WI38 (cell line): ENCODE data around the gene ARX.

Source experiments
- H3K4me3 ChIP-seq: 2 replicates; pipeline ENCODE4 v1.5.1; 2011; ENCODE audit warnings: low read depth, mild to moderate bottlenecking, control low read depth, low read length
- TF ChIP-seq, protein P1 (sequence below): IDR thresholded peaks from 2 replicates; pipeline ENCODE4 v1.5.1; 2012; ENCODE audit warnings: low read depth, mild to moderate bottlenecking, control low read depth, low read length

ARX gene

DNA sequence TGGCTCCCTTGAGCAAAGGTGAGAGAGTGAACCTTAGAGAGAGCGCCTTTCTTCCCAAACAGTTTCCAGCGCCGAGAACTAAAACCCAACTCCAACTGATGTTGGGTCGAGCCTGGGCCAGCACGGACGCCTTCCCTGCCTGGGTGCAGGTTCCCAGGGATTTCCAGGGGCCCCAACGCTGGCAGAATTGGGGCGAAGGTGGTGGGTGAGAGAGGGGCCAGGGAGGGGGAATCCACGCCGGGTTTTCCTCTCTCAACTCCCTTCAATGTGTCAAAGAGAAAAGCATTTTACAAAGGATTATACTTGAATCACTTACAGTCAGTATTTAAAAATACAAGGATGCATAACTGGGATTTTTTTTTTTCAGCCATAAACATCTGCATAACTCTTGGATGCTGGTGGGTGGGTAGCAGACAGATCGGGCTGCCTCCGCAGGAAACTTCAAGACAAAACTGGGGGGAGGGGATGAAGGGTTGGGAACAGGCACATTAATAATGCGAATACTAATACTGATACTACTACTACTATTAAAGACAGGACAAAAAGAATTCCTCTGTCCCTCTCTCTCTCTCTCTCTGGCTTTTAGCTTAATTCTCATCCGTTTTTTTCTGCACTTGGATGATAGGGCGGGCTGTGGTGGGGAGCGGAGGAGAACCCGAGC is 1.3 kb upstream of the ARX start:
- H3K4me3 ChIP-seq = no peak overlapping the region
- TF ChIP-seq, protein P1, sequence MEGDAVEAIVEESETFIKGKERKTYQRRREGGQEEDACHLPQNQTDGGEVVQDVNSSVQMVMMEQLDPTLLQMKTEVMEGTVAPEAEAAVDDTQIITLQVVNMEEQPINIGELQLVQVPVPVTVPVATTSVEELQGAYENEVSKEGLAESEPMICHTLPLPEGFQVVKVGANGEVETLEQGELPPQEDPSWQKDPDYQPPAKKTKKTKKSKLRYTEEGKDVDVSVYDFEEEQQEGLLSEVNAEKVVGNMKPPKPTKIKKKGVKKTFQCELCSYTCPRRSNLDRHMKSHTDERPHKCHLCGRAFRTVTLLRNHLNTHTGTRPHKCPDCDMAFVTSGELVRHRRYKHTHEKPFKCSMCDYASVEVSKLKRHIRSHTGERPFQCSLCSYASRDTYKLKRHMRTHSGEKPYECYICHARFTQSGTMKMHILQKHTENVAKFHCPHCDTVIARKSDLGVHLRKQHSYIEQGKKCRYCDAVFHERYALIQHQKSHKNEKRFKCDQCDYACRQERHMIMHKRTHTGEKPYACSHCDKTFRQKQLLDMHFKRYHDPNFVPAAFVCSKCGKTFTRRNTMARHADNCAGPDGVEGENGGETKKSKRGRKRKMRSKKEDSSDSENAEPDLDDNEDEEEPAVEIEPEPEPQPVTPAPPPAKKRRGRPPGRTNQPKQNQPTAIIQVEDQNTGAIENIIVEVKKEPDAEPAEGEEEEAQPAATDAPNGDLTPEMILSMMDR = no peak

DNA sequence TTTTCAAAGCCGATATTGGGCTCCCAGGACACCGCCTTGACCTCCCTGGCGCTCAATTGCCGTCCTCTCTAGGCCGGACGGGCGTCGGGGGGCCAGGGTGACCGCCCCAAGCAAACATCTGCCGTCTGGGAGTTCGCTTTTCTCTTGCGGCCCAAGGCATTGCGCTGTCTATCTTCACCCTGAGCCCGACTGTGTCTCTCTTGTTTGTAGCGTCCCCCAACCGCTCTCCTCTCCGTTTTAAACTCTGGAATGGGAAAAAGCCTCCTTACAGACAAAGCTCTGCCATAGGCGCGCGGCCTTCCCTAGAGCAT is 551 bp upstream of the ARX start:
- H3K4me3 ChIP-seq = no peak overlapping the region
- TF ChIP-seq, protein P1 = no peak

DNA sequence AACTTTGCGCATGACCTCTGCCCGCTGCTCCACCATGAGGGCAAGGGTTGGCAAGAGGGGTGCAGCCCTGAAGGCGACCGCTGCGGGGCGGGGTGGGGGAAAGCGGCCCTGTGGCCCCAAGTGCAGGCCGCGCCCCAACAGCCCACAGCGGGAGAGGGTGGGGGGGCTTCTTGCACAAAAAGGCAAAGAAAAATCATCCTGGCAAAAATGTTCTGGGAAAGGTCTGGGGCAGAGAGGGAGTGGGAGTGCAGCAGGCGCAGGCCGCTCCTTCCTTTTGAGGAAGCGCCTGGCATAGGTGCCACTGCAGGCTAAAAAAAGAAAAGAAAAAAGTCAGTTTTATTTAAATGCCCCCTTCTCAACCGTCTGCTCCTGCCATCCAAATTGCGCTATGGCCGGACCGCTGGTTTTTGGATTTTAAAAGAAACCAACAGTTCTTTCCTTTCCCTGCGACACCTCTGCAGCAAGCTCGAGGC is 1.4 kb downstream of the ARX start:
- no peak overlapping the region for H3K4me3 ChIP-seq
- TF ChIP-seq, protein P1 = no peak

DNA sequence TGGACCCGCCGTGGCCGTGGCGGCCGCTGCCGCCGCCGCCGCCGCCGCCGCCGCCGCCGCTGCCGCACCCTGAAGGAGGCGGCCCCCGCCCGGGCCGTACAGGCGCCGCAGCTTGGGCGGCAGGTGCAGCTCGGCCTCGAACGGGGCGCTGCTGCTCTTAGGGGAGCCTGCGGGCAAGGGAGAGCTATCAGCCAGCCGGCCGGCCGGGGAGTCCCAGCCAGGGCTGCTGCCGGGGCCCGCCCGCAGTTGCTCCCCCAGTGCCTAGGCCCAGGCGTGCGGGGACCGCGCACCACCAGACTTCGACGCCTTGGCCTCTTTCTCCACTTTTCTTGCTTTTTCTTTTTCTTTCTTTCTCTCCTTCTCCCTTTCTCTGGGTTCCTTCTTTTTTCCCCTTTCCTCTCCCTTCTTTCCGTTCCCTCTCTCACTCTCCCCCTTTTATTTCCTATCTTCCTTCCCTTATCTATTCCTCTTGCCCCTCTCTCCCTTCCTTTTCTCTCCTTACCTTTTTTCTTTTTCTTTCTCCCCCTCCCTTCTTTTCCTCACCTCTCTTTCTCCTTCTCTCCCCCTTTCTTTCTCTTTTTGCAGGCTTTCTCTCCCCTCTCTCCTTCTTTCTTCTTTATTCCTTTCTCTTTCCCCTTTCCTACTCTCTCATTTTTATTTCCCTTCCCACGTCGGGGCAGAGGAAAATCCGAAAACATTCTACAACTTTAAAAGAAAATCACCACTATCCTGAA is 2.0 kb downstream of the ARX start:
- no peak overlapping the region for H3K4me3 ChIP-seq
- TF ChIP-seq, protein P1 = no peak

DNA sequence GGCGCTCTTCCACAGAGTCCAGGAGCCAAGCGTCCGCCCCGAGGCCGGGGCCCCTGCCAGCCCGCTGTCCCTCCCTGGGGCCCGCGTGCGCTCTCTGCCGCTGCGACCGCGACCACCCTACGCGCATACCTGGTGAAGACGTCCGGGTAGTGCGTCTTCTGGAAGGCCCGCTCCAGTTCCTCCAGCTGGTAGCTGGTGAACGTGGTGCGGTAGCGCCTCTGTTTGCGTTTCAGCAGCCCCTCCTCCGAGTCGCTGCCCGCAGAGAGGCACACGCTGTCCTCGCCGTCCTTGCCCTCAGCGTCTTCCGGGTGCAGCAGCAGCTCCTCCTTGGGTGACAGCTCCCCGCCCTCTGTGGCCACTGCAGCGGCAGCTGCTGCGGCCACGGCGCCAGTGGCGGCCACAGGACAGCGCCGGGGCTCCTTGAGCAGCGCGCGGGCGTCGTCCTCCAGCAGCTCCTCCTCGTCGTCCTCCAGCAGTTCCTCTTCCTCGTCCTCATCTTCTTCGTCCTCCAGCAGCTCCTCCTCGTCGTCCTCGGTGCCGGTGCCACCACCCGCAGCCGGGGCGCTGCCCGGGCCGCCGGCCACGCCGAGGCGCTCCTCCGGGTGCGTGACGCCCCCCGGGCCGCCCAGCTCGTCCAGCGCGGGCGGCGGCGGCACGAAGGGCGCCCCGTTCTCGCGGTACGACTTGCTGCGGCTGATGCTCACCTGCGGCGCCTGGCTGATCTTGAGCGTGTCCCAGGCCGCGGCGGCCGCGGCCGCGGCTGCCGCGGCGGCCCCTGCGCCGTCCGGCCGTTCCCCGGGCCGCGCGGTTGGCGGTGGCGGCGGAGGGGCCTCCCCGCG is 2.8 kb downstream of the ARX start:
- TF ChIP-seq, protein P1 = no peak
- H3K4me3 ChIP-seq = peak overlapping the region; percentile 20; the same call in 1 of the 2 replicates

DNA sequence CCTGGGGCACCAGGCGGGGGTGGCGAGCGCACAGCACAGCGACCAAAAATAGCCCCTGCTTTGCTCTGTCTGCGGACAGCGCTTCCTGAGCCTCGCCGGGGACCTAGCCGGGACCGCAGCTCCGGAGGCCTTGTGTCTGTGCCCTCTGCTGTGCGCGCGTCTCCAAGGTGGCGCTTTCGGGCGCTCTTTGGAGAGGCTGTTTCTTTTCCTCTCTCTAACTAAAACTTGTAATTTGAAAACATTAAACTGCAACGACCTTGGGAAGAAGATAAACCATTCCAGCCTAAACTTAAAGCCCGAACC is 3.4 kb downstream of the ARX start:
- H3K4me3 ChIP-seq = no peak overlapping the region
- TF ChIP-seq, protein P1 = no peak
